Esophagus squamous epithelium (tissue), 4 donors: ENCODE data around the gene MCM6.

Experiments used
- CTCF ChIP-seq, 6 experiments: fragments of 450-650 bp in 4 of 6; fragments of 200-600 bp in 2 of 6; sonication (generic) in 2 of 6; IDR thresholded peaks; one replicate each; pipeline ENCODE4 v1.5.1; 2016 to 2019; ENCODE audit warnings: antibody characterized with exemption in 6 of 6, mild to moderate bottlenecking in 4 of 6, moderate library complexity in 4 of 6
- POLR2A ChIP-seq, 4 donors: fragments of 450-650 bp; IDR thresholded peaks; one replicate each; pipeline ENCODE4 v1.6.1; 2017; ENCODE audit warnings: antibody characterized with exemption in 4 of 4, mild to moderate bottlenecking in 4 of 4, moderate library complexity in 3 of 4

- TF ChIP-seq CTCF (IDR thresholded peaks at IDR 0.05), result no peak
- no peak for TF ChIP-seq POLR2A (IDR thresholded peaks at IDR 0.05)
Observed at GRCh38 chr2:135899567-135899966, 23.3 kb upstream of the MCM6 start.
